GM12878 (cell line): ENCODE data around the gene ITGB2. TPM values are rescaled to one million over a fixed set of nuclear protein-coding genes. Genes with fewer than 3 reads are reported as not detected.
A peak's percentile ranks its signal among the peaks of the same experiment; 100 is the strongest.

Experiments
- CHD4 ChIP-seq: fragments of 200-600 bp; sonication (generic); IDR thresholded peaks from 2 replicates; pipeline ENCODE4 v1.6.1; 2016; ENCODE audit warnings: mild to moderate bottlenecking
- ETV6 ChIP-seq, 2 experiments: fragments of 450-650 bp in 1 of 2; IDR thresholded peaks in 1 of 2; conservative IDR thresholded peaks in 1 of 2; 2 replicates each; pipeline ENCODE4 v1.6.1; 2014; ENCODE audit warnings: antibody characterized with exemption in 1 of 2, borderline replicate concordance in 1 of 2, low read depth in 1 of 2, mild to moderate bottlenecking in 1 of 2, moderate library complexity in 1 of 2
- FOS ChIP-seq: IDR thresholded peaks from 3 replicates; pipeline ENCODE4 v1.6.1; 2011; ENCODE audit warnings: borderline replicate concordance; ENCODE audit not compliant: insufficient read length; ENCODE audit errors: extremely low read depth
- IKZF1 ChIP-seq: fragments of 450-650 bp; conservative IDR thresholded peaks from 2 replicates; pipeline ENCODE4 v1.6.1; 2017; ENCODE audit warnings: antibody characterized with exemption, mild to moderate bottlenecking
- NFYB ChIP-seq: IDR thresholded peaks from 2 replicates; pipeline ENCODE4 v1.6.1; 2011; ENCODE audit warnings: low read depth, mild to moderate bottlenecking, low read length, improper control_type of control experiment, moderate library complexity; ENCODE audit not compliant: insufficient read depth
- POLR2A ChIP-seq: IDR thresholded peaks from 2 replicates; pipeline ENCODE4 v1.6.1; 2011; ENCODE audit warnings: low read depth, mild to moderate bottlenecking, low read length
- POU2F2 ChIP-seq: IDR thresholded peaks from 3 replicates; pipeline ENCODE4 v1.6.1; 2011; ENCODE audit warnings: low read depth, mild to moderate bottlenecking, low read length, borderline replicate concordance
- RB1 ChIP-seq: fragments of 450-650 bp; formaldehyde crosslinking; IDR thresholded peaks from 2 replicates; pipeline ENCODE4 v1.6.1; 2017; ENCODE audit warnings: mild to moderate bottlenecking, borderline replicate concordance
- RUNX3 ChIP-seq: IDR thresholded peaks from 2 replicates; pipeline ENCODE4 v1.6.1; 2012; ENCODE audit warnings: low read length, inconsistent platforms
- SREBF2 ChIP-seq: IDR thresholded peaks from 2 replicates; pipeline ENCODE4 v1.6.1; 2012; ENCODE audit warnings: mild to moderate bottlenecking, low read length
- TCF12 ChIP-seq: IDR thresholded peaks from 2 replicates; pipeline ENCODE4 v1.6.1; 2011; ENCODE audit warnings: low read depth, mild to moderate bottlenecking, low read length
- TCF3 ChIP-seq: IDR thresholded peaks from 2 replicates; pipeline ENCODE4 v1.6.1; 2012; ENCODE audit warnings: low read depth, mild to moderate bottlenecking, low read length, borderline replicate concordance; ENCODE audit not compliant: insufficient read depth
- polyA plus RNA-seq, 11 experiments: library from polyadenylated mRNA; depleted of rRNA in 4 of 11; unstranded in 6 of 11; stranded (reverse) in 5 of 11; fragments of >200 nt; fragmentation: Nextera tagmentation in 4 of 11; fragmentation: Illumina TruSeq in 1 of 11; extraction: Ambion mirVana in 4 of 11; extraction: Trizol in 1 of 11; gene quantifications; 1 replicate in 1 of 11; 2 replicates in 10 of 11; pipeline versions ENCODE4 v1.2.1 to v1.2.3, GENCODE V29; 2011 to 2016; ENCODE audit warnings: inconsistent platforms in 2 of 11, missing spikeins in 2 of 11, low read depth in 1 of 11
- total RNA-seq, 4 experiments: library from RNA; depleted of rRNA in 3 of 4; stranded (reverse); fragments of >200 nt in 3 of 4; fragmentation: Illumina TruSeq in 1 of 4; extraction: Trizol in 1 of 4; gene quantifications; 2 replicates each; pipeline versions ENCODE4 v1.2.1 to v1.2.3, GENCODE V29; 2013 to 2021
- TF ChIP-seq, protein P1 (sequence below): fragments of 450-650 bp; IDR thresholded peaks from 2 replicates; pipeline ENCODE4 v1.6.1; 2016; ENCODE audit warnings: mild to moderate bottlenecking, moderate library complexity, borderline replicate concordance
- TF ChIP-seq, protein P2 (sequence below): IDR thresholded peaks from 2 replicates; pipeline ENCODE4 v1.6.1; 2011; ENCODE audit warnings: borderline replicate concordance, low read depth, mild to moderate bottlenecking, moderate library complexity, low read length; ENCODE audit not compliant: insufficient read depth, poor library complexity, severe bottlenecking
- TF ChIP-seq, protein P3 (sequence below): fragments of 450-650 bp; IDR thresholded peaks from 2 replicates; pipeline ENCODE4 v1.6.1; 2017; ENCODE audit warnings: low read depth, mild to moderate bottlenecking, moderate library complexity
- TF ChIP-seq, protein P4 (sequence below): IDR thresholded peaks from 2 replicates; pipeline ENCODE4 v1.6.1; 2011; ENCODE audit warnings: low read depth, low read length, improper control_type of control experiment, borderline replicate concordance
- TF ChIP-seq, protein P5 (sequence below): IDR thresholded peaks from 2 replicates; pipeline ENCODE4 v1.6.1; 2012; ENCODE audit warnings: low read depth, low read length, improper control_type of control experiment
- TF ChIP-seq, protein P6 (sequence below): fragments of 450-650 bp; IDR thresholded peaks from 2 replicates; pipeline ENCODE4 v1.6.1; 2017; ENCODE audit warnings: antibody characterized with exemption, mild to moderate bottlenecking, moderate library complexity

The ITGB2 gene
- total and polyA plus RNA-seq, 10 of the 15 experiments (the other 5 are each of a cell fraction or from before 2014, with no cell fraction given): 8.0 to 172 (median 58.9) TPM

DNA sequence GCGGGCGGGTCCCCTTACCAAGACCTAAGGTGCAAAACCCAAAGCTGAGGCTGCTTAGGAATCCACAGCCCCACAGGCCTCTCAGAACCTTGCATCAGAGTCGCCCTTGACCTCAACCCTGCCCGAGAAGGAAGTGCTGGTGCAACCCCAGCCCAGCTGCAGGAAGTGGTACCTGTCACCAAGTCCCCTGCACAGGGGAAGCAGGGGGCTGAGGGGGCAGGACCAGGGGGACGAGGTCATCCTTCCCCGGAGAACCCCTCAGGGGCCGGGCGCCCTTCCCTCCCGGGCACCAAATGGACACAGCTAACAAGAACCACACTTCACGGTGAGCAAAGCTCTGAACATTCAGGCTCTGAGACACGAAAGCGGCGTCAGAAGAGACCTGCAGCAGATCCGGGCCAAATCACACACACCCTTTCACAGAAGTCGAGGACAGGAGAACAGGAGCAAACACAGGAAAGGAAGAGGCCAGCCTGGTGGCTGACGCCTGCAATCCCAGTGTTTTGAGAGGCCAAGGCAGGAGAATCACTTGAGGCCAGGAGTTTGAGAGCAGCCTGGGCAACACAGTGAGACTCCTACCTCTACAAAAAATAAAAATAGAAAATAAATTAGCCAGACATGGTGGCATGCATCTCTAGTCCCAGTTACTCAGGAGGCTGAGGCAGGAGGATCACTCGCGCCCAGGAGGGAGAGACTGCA lies 6.4 kb downstream of the ITGB2 start (continued):
- TF ChIP-seq, protein P1, sequence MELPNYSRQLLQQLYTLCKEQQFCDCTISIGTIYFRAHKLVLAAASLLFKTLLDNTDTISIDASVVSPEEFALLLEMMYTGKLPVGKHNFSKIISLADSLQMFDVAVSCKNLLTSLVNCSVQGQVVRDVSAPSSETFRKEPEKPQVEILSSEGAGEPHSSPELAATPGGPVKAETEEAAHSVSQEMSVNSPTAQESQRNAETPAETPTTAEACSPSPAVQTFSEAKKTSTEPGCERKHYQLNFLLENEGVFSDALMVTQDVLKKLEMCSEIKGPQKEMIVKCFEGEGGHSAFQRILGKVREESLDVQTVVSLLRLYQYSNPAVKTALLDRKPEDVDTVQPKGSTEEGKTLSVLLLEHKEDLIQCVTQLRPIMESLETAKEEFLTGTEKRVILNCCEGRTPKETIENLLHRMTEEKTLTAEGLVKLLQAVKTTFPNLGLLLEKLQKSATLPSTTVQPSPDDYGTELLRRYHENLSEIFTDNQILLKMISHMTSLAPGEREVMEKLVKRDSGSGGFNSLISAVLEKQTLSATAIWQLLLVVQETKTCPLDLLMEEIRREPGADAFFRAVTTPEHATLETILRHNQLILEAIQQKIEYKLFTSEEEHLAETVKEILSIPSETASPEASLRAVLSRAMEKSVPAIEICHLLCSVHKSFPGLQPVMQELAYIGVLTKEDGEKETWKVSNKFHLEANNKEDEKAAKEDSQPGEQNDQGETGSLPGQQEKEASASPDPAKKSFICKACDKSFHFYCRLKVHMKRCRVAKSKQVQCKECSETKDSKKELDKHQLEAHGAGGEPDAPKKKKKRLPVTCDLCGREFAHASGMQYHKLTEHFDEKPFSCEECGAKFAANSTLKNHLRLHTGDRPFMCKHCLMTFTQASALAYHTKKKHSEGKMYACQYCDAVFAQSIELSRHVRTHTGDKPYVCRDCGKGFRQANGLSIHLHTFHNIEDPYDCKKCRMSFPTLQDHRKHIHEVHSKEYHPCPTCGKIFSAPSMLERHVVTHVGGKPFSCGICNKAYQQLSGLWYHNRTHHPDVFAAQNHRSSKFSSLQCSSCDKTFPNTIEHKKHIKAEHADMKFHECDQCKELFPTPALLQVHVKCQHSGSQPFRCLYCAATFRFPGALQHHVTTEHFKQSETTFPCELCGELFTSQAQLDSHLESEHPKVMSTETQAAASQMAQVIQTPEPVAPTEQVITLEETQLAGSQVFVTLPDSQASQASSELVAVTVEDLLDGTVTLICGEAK: peak; percentile 80
- TF ChIP-seq TCF3 (no peak), IKZF1 (0 out of 2 replicates have a peak, but pooled peaks have one; percentile 46), NFYB (no peak), TCF12 (0 out of 2 replicates have a peak, but pooled peaks have one; percentile 27), POLR2A (no peak), RB1 (no peak), FOS (no peak), CHD4 (no peak), ETV6 (conservative IDR thresholded peaks at IDR 0.05 in 1 of 2, IDR thresholded peaks at IDR 0.05 in 1 of 2; ENCODE audit: borderline replicate concordance in 1 of 2, low read depth in 1 of 2) (peak in 1 of 2 experiments; percentile 63; a peak in 1 of 4 replicates), RUNX3 (peak; percentile 69), POU2F2 (no peak), SREBF2 (no peak)
- TF ChIP-seq, protein P2, sequence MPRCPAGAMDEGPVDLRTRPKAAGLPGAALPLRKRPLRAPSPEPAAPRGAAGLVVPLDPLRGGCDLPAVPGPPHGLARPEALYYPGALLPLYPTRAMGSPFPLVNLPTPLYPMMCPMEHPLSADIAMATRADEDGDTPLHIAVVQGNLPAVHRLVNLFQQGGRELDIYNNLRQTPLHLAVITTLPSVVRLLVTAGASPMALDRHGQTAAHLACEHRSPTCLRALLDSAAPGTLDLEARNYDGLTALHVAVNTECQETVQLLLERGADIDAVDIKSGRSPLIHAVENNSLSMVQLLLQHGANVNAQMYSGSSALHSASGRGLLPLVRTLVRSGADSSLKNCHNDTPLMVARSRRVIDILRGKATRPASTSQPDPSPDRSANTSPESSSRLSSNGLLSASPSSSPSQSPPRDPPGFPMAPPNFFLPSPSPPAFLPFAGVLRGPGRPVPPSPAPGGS: no peak
- TF ChIP-seq, protein P3, sequence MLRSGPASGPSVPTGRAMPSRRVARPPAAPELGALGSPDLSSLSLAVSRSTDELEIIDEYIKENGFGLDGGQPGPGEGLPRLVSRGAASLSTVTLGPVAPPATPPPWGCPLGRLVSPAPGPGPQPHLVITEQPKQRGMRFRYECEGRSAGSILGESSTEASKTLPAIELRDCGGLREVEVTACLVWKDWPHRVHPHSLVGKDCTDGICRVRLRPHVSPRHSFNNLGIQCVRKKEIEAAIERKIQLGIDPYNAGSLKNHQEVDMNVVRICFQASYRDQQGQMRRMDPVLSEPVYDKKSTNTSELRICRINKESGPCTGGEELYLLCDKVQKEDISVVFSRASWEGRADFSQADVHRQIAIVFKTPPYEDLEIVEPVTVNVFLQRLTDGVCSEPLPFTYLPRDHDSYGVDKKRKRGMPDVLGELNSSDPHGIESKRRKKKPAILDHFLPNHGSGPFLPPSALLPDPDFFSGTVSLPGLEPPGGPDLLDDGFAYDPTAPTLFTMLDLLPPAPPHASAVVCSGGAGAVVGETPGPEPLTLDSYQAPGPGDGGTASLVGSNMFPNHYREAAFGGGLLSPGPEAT: no peak
- TF ChIP-seq, protein P4, sequence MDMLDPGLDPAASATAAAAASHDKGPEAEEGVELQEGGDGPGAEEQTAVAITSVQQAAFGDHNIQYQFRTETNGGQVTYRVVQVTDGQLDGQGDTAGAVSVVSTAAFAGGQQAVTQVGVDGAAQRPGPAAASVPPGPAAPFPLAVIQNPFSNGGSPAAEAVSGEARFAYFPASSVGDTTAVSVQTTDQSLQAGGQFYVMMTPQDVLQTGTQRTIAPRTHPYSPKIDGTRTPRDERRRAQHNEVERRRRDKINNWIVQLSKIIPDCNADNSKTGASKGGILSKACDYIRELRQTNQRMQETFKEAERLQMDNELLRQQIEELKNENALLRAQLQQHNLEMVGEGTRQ: no peak
- TF ChIP-seq, protein P5, sequence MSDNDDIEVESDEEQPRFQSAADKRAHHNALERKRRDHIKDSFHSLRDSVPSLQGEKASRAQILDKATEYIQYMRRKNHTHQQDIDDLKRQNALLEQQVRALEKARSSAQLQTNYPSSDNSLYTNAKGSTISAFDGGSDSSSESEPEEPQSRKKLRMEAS: no peak
- TF ChIP-seq, protein P6, sequence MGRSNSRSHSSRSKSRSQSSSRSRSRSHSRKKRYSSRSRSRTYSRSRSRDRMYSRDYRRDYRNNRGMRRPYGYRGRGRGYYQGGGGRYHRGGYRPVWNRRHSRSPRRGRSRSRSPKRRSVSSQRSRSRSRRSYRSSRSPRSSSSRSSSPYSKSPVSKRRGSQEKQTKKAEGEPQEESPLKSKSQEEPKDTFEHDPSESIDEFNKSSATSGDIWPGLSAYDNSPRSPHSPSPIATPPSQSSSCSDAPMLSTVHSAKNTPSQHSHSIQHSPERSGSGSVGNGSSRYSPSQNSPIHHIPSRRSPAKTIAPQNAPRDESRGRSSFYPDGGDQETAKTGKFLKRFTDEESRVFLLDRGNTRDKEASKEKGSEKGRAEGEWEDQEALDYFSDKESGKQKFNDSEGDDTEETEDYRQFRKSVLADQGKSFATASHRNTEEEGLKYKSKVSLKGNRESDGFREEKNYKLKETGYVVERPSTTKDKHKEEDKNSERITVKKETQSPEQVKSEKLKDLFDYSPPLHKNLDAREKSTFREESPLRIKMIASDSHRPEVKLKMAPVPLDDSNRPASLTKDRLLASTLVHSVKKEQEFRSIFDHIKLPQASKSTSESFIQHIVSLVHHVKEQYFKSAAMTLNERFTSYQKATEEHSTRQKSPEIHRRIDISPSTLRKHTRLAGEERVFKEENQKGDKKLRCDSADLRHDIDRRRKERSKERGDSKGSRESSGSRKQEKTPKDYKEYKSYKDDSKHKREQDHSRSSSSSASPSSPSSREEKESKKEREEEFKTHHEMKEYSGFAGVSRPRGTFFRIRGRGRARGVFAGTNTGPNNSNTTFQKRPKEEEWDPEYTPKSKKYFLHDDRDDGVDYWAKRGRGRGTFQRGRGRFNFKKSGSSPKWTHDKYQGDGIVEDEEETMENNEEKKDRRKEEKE: no peak
